Activated CD8-positive, alpha-beta memory T cell treated with anti-CD3 and anti-CD28 coated beads for 36 hours (primary cell): ENCODE measurements around the gene LRRC59. TPM values are rescaled to one million over a fixed set of nuclear protein-coding genes. Genes with fewer than 3 reads are reported as not detected.
"Not testable (repeated sequence)": the region's sequence is repeated elsewhere in the genome, so short reads cannot be mapped to it uniquely, and the experiment has no call there.

Source experiments
- CTCF ChIA-PET: fragments of 350-600 bp; sonication (Branson Sonifier 250); formaldehyde crosslinking; loops from one replicate; lab custom pipeline; 2021; ENCODE audit warnings: antibody characterized with exemption; lab: Charles Lee
- POLR2A ChIA-PET: fragments of 350-600 bp; sonication (Branson Sonifier 250); formaldehyde crosslinking; loops from one replicate; lab custom pipeline; 2021; ENCODE audit warnings: antibody characterized with exemption; lab: Charles Lee
- total RNA-seq, 2 experiments: library from RNA; stranded (reverse); gene quantifications; one replicate each; pipeline ENCODE4 v1.2.3, GENCODE V29; 2021

The LRRC59 gene
- 100 to 1,000 TPM; 122 to 123 TPM for total RNA-seq

DNA sequence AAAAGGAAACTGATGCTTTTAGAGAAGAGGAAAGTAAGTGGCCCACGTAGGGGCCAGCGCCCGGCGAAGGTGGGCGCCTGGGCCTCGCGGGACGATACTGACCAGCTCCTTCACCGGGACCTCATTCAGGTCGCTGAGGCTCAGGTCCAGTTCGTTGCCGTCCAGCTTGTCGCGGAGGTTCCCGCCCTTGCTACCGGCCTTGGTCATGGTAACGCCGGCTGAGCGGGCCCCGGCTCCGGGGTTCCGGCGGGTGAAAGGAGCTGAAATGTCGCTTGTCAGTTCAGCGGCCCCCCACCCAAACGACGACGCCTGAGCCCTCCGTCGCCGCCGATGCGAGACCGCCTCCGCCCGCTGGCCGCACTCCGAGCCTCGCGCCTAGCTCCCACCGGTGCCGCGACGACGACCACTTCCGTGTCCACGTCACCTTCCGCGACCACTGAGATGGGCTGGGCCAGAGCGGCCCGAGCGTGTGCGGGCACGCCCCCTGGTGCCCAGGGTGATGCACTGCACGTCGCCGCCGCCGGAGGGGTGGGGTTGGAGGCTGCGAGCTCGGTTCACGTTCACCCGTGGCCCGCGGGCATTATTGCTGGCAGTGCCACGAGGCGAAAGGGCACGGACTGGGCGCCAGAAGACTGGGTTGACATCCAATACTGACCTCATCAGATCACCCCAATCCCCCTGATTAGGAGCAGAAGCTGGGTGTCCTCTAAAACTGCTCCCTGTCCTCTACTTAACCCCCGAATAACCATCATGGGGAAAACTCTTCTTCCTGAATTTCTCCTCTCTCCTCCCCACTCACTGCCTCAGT is at the start of gene LRRC59:
Gene LRRC59 (minus strand): TSS at position 413 of the 808 bp plus-strand sequence. CDS start 206 bp downstream, at position 207.
- CTCF ChIA-PET = interaction anchor here (0.5 to 2.8 kb wide), 30 partner anchors 10 to 327 kb away, joined by 3 to 21 read pairs (median 4); partner anchors contain the start of genes COL1A1, EME1, MRPL27 and PDK2
- POLR2A ChIA-PET = interaction anchor here (1.1 to 3.0 kb wide), 9 partner anchors 9 to 82 kb away, joined by 3 to 17 read pairs (median 6); partner anchors contain the start of genes ACSF2, RSAD1 and XYLT2

DNA sequence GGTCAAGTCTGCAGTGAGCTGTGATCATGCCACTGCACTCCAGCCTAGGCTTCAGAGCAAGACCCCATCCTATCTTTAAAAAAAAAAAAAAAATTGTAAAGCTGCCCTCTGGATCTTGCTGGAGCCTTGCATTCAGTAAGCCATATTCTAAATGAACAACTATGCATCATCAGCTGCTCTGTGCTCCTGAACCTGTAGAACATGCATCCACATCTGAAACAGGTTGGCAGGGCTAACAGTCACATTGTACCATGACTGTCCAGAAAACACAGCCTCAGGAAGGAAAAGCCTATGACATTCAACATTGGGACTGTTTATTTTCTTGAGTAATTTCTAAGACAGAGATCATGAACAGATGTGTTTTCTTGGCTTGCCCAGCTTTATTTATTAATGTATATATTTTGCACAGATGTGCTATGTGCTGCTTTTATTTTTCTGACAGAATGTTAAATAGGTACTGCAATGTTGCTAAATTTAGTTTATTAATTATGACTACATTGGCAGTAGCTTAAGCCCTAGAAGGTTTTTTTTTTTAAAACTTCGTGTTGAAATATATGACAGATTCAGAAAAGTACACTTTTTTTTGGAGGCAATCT is 48.5 kb upstream of the LRRC59 start:
- CTCF ChIA-PET = no interaction called here
- POLR2A ChIA-PET = no interaction called here

DNA sequence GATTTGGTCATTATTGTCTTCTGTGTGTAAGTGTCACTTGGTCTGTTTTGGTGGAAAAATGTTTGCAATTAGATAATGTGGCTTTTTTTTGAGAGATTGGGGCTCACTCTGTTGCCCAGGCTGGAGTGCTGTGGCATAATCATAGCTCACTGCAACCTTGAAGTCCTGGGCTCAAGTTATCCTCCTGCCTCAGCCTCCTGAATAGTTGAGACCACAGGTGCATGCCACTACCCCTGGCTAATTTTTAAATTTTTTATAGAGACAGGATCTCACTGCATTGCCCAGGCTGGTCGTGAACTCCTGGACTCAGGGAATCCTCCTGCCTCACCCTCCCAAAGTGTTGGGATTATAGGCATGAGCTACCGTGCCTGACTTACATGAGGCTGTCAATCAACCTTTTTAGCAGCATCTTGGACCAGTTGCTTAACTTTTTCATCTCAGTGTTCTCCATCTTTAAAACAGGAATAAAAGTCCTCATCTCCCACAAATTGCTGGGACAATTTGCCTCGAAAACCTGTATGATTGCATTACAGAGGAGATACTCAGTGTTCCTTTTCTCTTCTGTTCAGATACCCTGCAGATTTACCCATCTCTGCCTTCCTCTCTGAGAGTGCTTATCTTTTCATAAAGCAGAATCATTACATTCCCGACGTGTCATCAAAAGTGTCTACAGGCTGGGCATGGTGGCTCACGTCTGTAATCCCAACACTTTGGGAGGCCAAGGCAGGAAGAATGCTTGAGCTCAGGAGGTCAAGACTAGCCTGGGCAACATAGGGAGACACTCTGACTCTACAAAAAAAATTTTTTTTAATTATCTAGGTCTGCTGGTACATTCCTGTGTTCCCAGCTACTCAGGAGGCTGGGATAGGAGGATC is 47.8 kb upstream of the LRRC59 start:
- ChIA-PET POLR2A (no interaction called here), CTCF (no interaction called here)

DNA sequence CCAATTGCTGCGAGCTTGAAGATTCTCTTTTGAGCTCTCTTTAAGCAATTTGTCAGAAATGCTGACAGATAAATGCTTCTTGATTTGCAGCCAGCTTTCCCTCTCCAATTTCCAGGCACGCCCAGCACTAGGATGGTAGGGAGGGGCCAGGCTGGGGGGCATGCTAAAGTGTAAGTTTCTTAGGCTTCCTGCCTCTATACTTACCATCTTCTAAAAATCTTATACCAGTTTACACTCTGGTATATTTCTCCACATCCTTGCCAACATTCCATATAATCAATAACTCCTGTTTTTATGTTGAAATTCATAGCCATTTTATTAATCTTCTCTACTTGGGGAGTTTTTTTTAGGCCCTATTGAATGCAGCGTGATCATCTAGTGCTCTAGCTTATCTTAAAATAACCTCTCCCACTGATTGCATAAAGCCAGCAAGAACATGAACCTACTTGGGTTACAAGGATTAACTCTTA is 46.2 kb upstream of the LRRC59 start:
- CTCF ChIA-PET = no interaction called here
- POLR2A ChIA-PET = no interaction called here

GRCh38 chr17:50440838-50441829 is 43.8 kb upstream of the LRRC59 start:
- CTCF ChIA-PET = interaction anchor here (1.6 kb wide), 1 partner anchor 79 kb away, joined by 5 read pairs; no protein-coding TSS in a partner anchor
- POLR2A ChIA-PET = no interaction called here

GRCh38 chr17:50440172-50440837 is 43.0 kb upstream of the LRRC59 start:
- ChIA-PET CTCF (interaction anchor here (1.6 kb wide), 1 partner anchor 78 kb away, joined by 5 read pairs; no protein-coding TSS in a partner anchor), POLR2A (no interaction called here)

GRCh38 chr17:50439008-50439407 is 41.7 kb upstream of the LRRC59 start:
- POLR2A ChIA-PET = no interaction called here
- CTCF ChIA-PET = interaction anchor here (0.6 kb wide), 1 partner anchor 11 kb away, joined by 3 read pairs; no protein-coding TSS in a partner anchor

- ChIA-PET POLR2A (no interaction called here), CTCF (interaction anchor here (0.6 kb wide), 1 partner anchor 60 kb away, joined by 5 read pairs; no protein-coding TSS in a partner anchor)
These were observed 40.1 kb upstream of the LRRC59 start for GRCh38 chr17:50437409-50437808.

DNA sequence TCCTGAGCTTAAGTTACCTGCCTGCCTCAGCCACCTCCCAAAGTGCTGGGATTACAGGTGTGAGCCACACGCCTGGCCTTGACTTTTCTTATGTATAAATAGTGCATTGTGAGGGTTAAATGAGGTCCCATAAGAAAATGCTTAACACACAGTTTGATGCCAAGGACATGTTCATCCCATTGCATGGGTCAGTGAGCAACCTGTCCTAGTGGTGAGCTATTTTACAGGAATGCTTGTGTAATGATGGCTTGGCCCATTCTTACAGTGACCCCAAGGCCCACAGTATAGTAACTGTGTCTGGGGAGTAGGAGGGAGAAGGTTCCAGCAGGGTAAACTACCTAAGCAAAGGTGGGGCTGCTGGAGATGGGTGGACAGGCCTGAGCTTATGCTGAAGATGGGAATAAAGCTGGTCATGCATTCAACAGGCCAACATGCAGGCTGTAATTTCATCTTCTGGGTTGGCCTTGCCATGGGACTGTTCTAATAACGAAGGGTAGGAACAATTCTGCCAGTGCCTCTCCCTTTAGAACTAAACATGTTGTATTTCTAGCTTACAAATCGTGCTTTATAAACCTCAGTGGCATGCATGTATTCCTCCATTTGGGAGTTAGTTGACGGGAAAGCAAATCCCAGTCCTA is 34.9 kb upstream of the LRRC59 start:
- ChIA-PET POLR2A (no interaction called here), CTCF (interaction anchor here (0.7 to 1.9 kb wide), 2 partner anchors 35 to 81 kb away, joined by 3 to 4 read pairs; partner anchors contain the start of gene LRRC59)

DNA sequence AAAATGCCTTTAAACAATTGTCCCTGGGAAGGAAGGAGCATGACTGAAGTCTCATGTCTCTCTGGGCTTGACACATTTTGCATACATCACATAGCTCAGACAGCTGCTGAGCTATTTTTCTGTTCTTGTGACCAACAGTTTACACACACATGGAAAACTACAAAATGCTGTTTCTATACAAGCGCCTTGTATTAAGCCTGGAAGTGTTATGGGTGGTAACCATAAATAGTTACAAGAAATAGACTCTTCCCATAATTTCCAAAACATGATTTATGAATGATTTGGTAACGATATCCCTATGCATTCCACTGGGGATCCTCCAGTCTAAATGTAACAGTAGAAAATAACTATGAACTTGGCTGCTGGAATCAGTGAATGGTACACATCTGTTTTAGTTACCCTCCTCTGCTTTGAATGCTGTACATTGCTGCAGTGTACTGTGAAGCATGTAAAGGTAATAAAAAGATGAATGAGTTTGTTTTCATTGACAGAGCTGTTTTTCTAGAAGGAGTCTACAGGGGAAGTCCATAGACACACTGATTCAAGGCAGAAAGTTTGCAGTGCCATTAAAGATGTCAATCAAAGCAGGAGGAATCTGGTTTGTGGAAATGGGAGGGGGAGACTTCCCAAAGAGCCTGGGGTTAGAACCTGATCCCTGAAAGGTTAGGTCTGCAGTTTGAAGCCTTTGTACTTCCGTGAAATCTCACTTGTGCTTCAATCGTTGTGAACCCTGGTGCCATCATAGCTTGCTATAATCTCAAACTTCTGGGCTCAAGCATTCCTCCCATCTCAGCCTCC is 33.7 kb upstream of the LRRC59 start:
- POLR2A ChIA-PET = interaction anchor here (0.7 kb wide), 1 partner anchor 82 kb away, joined by 3 read pairs; no protein-coding TSS in a partner anchor
- CTCF ChIA-PET = no interaction called here

DNA sequence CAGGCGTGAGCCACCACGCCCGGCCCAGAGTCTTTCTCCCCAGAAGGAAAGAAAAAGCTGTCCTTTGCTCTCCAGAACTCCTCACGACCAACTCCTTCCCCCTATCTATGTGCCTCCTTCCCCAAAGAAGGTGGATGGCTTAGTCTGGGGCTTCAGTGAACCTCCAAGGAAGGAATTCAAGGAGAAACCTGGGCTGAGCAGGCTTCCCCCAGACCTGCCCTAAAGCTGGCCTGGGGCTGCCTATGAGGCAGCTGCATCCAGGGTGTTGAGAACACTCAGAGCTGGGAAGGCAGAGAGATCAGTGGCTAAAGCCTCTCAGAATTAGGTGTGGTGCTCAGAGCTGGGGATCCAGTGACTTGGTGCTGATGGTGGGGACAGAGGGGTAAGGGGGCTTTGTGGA is 32.5 kb upstream of the LRRC59 start:
- ChIA-PET CTCF (interaction anchor here (1.6 kb wide), 1 partner anchor 33 kb away, joined by 4 read pairs; the partner anchor contains the start of gene LRRC59), POLR2A (no interaction called here)

DNA sequence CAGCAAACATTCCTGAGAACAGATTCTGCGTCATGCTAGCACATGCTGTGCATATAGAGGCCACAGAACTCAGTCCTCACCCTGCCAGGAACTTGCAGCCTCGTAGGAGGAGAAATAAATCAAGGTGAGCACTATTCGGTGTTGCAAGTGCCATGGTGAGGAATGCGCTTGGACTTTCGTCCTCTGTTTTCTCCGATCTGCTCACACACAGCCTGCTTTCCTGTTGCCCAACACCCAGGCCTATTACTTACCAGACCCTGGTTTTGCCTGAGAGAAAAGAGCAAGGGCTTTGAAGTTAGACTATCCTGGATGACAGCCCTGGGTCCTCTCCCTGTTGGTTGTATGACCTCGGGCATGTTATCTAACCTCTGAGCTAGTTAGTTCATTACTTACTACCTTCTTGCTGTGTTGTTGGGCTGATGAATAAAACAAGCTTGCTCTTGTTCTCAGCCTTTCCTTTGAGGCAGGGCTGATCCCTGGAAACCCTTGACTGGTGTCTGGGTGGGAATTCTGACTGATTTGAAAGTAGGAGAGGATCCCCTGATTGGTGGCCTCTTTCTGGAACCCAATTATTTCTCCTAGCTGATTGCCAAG is 31.6 kb upstream of the LRRC59 start:
- POLR2A ChIA-PET = interaction anchor here (0.6 kb wide), 1 partner anchor 66 kb away, joined by 3 read pairs; no protein-coding TSS in a partner anchor
- CTCF ChIA-PET = interaction anchor here (1.6 kb wide), 1 partner anchor 32 kb away, joined by 4 read pairs; the partner anchor contains the start of gene LRRC59

DNA sequence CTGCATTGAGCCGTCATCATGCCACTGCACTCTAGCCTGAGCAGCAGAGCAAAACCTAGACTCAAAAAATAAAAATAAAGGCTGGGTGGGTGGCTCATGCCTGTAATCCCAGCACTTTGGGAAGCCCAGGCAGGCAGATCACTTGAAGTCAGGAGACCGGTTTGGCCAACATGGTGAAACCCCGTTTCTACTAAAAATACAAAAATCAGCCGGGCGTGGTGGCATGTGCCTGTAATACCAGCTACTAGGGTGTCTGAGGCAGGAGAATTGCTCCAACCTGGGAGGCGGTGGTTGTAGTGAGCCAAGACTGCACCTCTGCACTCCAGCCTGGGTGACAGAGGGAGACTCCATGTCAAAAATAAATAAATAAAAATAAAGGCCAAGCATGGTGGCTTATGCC is 30.8 kb upstream of the LRRC59 start:
- POLR2A ChIA-PET = not testable (repeated sequence)
- CTCF ChIA-PET = interaction anchor here (0.6 to 2.0 kb wide), 2 partner anchors 11 to 31 kb away, joined by 3 to 8 read pairs; partner anchors contain the start of gene LRRC59

DNA sequence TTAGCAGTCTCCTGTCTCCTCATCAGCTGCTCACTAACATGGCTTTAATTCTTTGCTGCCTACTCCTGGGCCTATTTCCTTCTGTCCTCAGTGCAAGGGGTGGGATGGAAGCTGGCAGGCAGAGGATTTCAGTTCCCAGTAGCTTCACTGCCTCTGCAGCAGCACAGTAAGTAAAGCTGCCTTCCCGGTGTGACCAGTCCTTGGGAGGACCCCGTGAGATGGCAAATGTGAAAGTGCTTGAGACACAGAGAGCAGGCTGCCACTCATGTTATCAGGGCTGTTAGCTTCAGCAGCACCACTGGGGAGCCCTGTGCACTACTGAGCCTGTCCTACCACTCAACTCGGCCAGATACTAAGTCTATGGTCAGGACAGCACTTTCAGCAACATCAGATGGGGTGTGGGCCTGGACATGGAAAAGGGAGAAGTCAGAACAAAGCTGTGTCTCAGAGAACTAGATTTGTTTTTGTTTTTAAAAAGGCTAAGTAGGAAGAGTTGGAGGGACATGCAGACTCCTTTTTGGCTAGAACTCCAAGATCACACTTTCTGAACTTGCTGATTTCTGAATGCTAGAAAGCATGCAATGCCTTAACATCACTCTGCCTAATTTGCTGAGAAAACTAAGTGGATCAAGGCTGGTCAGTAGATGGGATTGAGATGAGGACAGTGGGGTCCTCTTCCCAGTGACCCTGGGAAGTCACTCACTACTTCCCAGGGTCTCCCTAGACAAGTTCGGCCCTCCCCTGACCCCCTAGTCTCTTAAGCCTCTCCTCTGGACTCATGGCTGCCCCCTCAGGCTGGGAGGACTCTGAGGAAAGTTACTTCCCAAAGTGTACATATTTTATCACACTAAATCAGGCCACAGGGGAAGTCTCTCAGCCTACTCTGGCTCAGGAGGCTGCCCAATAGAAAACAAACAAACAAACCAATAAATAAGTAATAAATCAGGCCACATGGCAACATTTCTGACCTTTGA is 29.8 kb upstream of the LRRC59 start:
- POLR2A ChIA-PET = interaction anchor here (1.5 kb wide), 2 partner anchors 30 to 115 kb away, joined by 3 to 7 read pairs; partner anchors contain the start of gene LRRC59

More for the DNA sequence above, 29.8 kb upstream of the LRRC59 start:
- CTCF ChIA-PET = interaction anchor here (2.0 kb wide), 1 partner anchor 30 kb away, joined by 8 read pairs; the partner anchor contains the start of gene LRRC59
